Tibial nerve (tissue), 4 donors: ENCODE results near the gene HOXB4. TPM values are rescaled to one million over a fixed set of nuclear protein-coding genes. Genes with fewer than 3 reads are reported as not detected.

Source experiments
- DNase-seq, 2 donors: peaks; one replicate each; pipeline ENCODE4 v3.0.0-alpha.2; 2019; ENCODE audit warnings: low spot score in 2 of 2
- H3K27ac ChIP-seq, 4 donors: fragments of 200-600 bp; sonication (generic) in 3 of 4; one replicate each; pipeline ENCODE4 v1.5.1; 2017 to 2019; ENCODE audit warnings: mild to moderate bottlenecking in 1 of 4
- H3K27me3 ChIP-seq, 2 donors: fragments of 200-600 bp; sonication (generic) in 1 of 2; one replicate each; pipeline versions ENCODE4 v1.5.1 to v1.6.0; 2017 to 2019
- H3K36me3 ChIP-seq, 3 donors: fragments of 200-600 bp; sonication (generic); one replicate each; pipeline ENCODE4 v1.5.1; 2018 to 2019
- H3K4me1 ChIP-seq, 4 donors: fragments of 200-600 bp; sonication (generic) in 3 of 4; one replicate each; pipeline ENCODE4 v1.5.1; 2017 to 2019
- H3K4me3 ChIP-seq, 4 donors: fragments of 200-600 bp; sonication (generic) in 3 of 4; one replicate each; pipeline ENCODE4 v1.5.1; 2017 to 2019; ENCODE audit warnings: mild to moderate bottlenecking in 1 of 4, moderate library complexity in 1 of 4
- H3K9me3 ChIP-seq, 4 donors: fragments of 200-600 bp; sonication (generic) in 3 of 4; one replicate each; pipeline ENCODE4 v1.5.1; 2017 to 2019
- CTCF ChIP-seq, 5 experiments: fragments of 200-600 bp in 3 of 5; fragments of 450-650 bp in 2 of 5; sonication (generic) in 3 of 5; IDR thresholded peaks; one replicate each; pipeline ENCODE4 v1.5.1; 2016 to 2019; ENCODE audit warnings: antibody characterized with exemption in 5 of 5, mild to moderate bottlenecking in 3 of 5, moderate library complexity in 2 of 5
- EP300 ChIP-seq, 2 donors: sonication (generic); formaldehyde crosslinking; IDR thresholded peaks; one replicate each; pipeline ENCODE4 v1.6.1; 2017; ENCODE audit warnings: antibody characterized with exemption in 2 of 2, mild to moderate bottlenecking in 1 of 2
- POLR2A ChIP-seq, 2 donors: fragments of 450-650 bp; IDR thresholded peaks; one replicate each; pipeline ENCODE4 v1.6.1; 2017; ENCODE audit warnings: antibody characterized with exemption in 2 of 2, mild to moderate bottlenecking in 2 of 2, moderate library complexity in 2 of 2
- WGBS, 2 donors: methylation state at CpG; one replicate each; pipeline ENCODE4 v1.1.5; 2018; 5-methylcytosine and 5-hydroxymethylcytosine counted together
- total RNA-seq, 4 donors: library from RNA; depleted of rRNA; stranded (reverse); fragments of >200 nt; gene quantifications; one replicate each; pipeline ENCODE4 v1.1.0, GENCODE V29; 2016

HOXB4 gene
- total RNA-seq, 4 donors from 2014 or later, result 1.2 to 3.5 (median 2.0) TPM

- no peak overlapping the region for H3K4me3 ChIP-seq
- peaks cover 0 to 54% (median 14%) of the 10 kb centered on the region in 4 donors for H3K4me1 ChIP-seq
Observed at GRCh38 chr17:48559122-48559839, 18.9 kb downstream of the HOXB4 start.

GRCh38 chr17:48558831-48559121 lies 19.4 kb downstream of the HOXB4 start:
- Histone ChIP-seq H3K36me3 (no peaks in the 10 kb centered on the region), H3K27ac (peak overlapping the region in 2 of 4 donors; percentile 11 to 42), H3K4me3 (no peak overlapping the region), H3K4me1 (peaks cover 0 to 50% (median 14%) of the 10 kb centered on the region in 4 donors), H3K9me3 (no peaks in the 10 kb centered on the region), H3K27me3 (peaks cover 4 to 98% of the 10 kb centered on the region in 2 donors)
- no peak for DNase-seq
- 75 to 78% methylated on average over 2 of the region's 2 CpGs for WGBS, 2 donors
- TF ChIP-seq CTCF (IDR thresholded peaks at IDR 0.05), result no peak
- TF ChIP-seq EP300 (IDR thresholded peaks at IDR 0.05), result no peak
- TF ChIP-seq POLR2A (IDR thresholded peaks at IDR 0.05), result no peak

More at GRCh38 chr17:48559122-48559839, 18.9 kb downstream of the HOXB4 start:
- DNase-seq, result no peak
- H3K27me3 ChIP-seq, result peaks cover 4 to 96% of the 10 kb centered on the region in 2 donors
- WGBS, 2 donors, result 57 to 60% methylated on average over 16 of the region's 16 CpGs
- no peaks in the 10 kb centered on the region for H3K9me3 ChIP-seq
- TF ChIP-seq EP300 (IDR thresholded peaks at IDR 0.05) (no peak), CTCF (IDR thresholded peaks at IDR 0.05) (no peak), POLR2A (IDR thresholded peaks at IDR 0.05) (no peak)
- H3K36me3 ChIP-seq, result no peaks in the 10 kb centered on the region
- peak overlapping the region in 3 of 4 donors; percentile 11 to 59 (median 11) for H3K27ac ChIP-seq

- no peak for DNase-seq
- Histone ChIP-seq H3K4me3 (no peak overlapping the region), H3K36me3 (no peaks in the 10 kb centered on the region), H3K9me3 (no peaks in the 10 kb centered on the region), H3K27me3 (peaks cover 4 to 98% of the 10 kb centered on the region in 2 donors), H3K27ac (peak overlapping the region in 1 of 4 donors; percentile 42), H3K4me1 (peaks cover 0 to 46% (median 14%) of the 10 kb centered on the region in 4 donors)
- TF ChIP-seq CTCF (IDR thresholded peaks at IDR 0.05), result no peak
- TF ChIP-seq POLR2A (IDR thresholded peaks at IDR 0.05), result no peak
- no peak for TF ChIP-seq EP300 (IDR thresholded peaks at IDR 0.05)
- 73 to 77% methylated on average over 13 of the region's 13 CpGs for WGBS, 2 donors
Observed at GRCh38 chr17:48558057-48558830, 19.9 kb downstream of the HOXB4 start.

- Histone ChIP-seq H3K36me3 (no peaks in the 10 kb centered on the region), H3K27ac (peak overlapping the region; percentile 20 to 80 (median 65)), H3K9me3 (no peaks in the 10 kb centered on the region), H3K27me3 (peaks cover 4 to 96% of the 10 kb centered on the region in 2 donors), H3K4me1 (peaks cover 0 to 39% (median 12%) of the 10 kb centered on the region in 4 donors), H3K4me3 (no peak overlapping the region)
- 50 to 51% methylated on average over 7 of the region's 7 CpGs for WGBS, 2 donors
- no peak for DNase-seq
- no peak for TF ChIP-seq EP300 (IDR thresholded peaks at IDR 0.05)
- no peak for TF ChIP-seq CTCF (IDR thresholded peaks at IDR 0.05)
- TF ChIP-seq POLR2A (IDR thresholded peaks at IDR 0.05), result no peak
Observed at GRCh38 chr17:48556576-48557401, 21.4 kb downstream of the HOXB4 start.
